IPS-11a (cell line): ENCODE measurements around the gene RAB8A.

Source experiments
- H3K4me3 ChIP-seq: one replicate; pipeline ENCODE4 v1.5.1; 2013; ENCODE audit warnings: low read depth, low read length, control low read depth

Gene RAB8A

DNA sequence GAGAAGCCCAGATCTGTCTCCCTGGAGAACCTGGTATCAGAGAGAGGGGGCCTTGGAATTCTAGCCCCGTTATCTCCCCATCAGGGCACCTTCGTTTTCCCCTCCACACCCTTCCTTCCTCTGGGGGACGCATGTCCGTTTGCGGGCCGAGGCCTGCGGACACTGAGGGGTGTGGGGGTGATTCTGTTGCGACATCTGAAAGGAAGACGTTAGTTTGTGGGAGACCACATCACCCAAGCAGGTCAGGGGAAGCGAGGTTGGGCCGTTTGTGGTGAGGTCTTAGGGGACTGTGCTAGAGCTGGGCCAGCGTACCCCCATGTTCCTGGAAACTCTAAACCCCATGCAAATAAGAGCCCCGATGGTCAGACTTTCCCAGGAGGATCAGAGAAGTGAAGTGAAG lies 28.1 kb downstream of the RAB8A start:
- H3K4me3 ChIP-seq: no peak overlapping the region

- no peak overlapping the region for H3K4me3 ChIP-seq
Observed at GRCh38 chr19:16141043-16141442, 29.4 kb downstream of the RAB8A start.

- no peak overlapping the region for H3K4me3 ChIP-seq
Observed at GRCh38 chr19:16142032-16142580, 30.4 kb downstream of the RAB8A start.

DNA sequence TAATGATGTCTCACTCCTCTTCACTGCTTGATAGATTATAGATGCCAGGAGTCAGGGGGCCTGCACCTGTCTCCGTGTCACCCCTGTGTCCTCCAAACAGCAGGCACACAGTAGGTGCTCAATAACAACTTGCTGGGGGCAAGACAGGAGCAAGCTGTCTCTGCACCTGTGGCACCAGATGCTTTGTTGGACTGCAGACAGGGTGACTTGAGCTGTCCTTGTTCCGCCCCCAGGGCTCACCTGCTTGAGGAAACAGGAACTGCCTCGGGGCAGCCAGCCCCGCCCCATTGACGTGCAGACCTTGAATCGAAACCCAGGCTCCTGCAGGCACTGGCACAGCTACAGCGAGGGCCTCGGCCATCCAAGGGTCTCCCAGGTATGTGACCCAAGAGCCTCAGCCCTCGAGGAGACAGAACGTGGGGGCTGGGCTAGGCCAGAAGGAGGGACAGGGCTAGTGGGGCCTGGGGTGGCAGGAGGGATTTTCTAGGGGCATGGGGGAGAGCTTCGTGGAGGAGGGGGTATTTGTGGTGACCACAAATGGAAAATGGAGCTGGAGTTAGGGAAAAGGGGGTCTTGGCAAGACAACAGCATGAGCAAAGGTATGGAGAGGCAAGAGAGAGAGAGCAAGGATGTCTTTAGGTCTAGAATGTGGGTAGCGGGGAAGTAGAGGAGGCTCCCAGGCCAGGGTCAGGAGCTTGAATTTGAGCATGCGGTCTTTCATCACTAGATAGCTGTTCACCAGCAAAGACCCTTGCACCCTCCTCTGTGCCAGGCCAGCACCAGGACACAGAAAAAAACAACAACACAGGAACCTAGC lies 31.9 kb downstream of the RAB8A start, which contains the start of gene HSH2D:
HSH2D (plus strand) TSS at position 287 of the 817 bp plus-strand sequence. CDS start 5,066 bp downstream, outside the sequence.
- H3K4me3 ChIP-seq: no peak within 1 kb of the TSS

DNA sequence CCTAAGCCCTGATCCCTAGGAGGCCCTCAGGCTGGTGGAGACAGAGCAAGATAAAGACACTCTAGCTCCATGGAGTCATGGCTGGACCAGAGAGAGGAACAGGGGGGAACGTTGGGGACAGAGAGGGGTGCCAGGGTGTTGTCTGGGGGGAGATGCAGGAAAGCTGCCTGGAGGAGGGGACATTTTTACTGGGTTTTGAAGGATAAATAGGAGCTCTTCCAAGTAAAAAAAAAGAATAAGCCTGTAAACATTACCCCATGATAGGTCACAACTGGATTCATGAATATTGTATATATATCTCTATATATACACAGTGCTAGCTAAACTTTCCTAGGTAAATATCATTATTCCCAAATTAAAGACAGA lies 32.5 kb downstream of the RAB8A start:
- H3K4me3 ChIP-seq: no peak overlapping the region

DNA sequence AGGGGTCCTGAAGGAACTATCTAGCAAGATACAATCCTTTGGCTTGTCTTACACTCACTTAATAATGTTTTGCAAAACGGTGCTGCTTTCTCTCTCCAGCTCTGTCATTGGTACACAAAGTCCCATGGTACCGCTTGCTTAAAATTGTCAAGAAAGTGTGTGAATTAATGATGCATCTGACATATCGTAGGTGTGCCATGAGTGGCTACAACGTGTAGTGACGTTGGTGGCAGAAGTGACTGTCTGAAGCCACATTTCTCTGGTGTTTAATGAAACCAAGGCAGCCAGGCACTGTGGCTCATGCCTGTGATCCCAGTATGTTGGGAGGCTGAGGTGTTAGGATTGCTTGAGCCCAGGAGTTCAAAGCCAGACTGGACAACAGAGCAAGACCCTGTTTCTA lies 34.4 kb downstream of the RAB8A start:
- H3K4me3 ChIP-seq: no peak overlapping the region

- no peak overlapping the region for H3K4me3 ChIP-seq
Observed at GRCh38 chr19:16148443-16149229, 36.9 kb downstream of the RAB8A start.

GRCh38 chr19:16153582-16154336 lies 42.1 kb downstream of the RAB8A start:
- H3K4me3 ChIP-seq: no peak overlapping the region

DNA sequence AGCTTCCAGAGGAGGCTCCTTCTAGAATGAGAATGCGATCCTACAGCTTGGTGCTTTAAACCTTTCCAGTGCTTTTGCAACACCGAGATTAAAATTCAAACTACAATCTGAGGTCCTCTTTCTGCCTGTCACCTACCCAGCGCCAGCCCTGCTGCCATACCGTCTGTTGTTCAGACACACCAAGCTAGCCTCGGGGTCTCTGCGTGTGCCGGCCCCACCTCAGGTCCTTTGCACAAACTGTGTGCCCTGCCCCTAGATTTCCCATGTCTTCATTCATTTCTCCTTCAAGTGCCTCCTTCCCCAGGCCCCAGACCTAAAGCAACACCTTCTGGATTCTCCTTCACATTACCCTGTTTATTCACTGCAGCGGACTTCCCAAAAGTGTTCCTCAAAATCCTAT lies 42.9 kb downstream of the RAB8A start:
- no peak overlapping the region for H3K4me3 ChIP-seq

GRCh38 chr19:16155128-16155527 lies 43.4 kb downstream of the RAB8A start:
- no peak overlapping the region for H3K4me3 ChIP-seq

- no peak overlapping the region for H3K4me3 ChIP-seq
Observed at GRCh38 chr19:16156904-16157303, 45.2 kb downstream of the RAB8A start.

GRCh38 chr19:16157601-16158000 lies 45.9 kb downstream of the RAB8A start:
- no peak overlapping the region for H3K4me3 ChIP-seq

- H3K4me3 ChIP-seq: no peak overlapping the region
Observed at GRCh38 chr19:16159655-16160054, 48.0 kb downstream of the RAB8A start.

DNA sequence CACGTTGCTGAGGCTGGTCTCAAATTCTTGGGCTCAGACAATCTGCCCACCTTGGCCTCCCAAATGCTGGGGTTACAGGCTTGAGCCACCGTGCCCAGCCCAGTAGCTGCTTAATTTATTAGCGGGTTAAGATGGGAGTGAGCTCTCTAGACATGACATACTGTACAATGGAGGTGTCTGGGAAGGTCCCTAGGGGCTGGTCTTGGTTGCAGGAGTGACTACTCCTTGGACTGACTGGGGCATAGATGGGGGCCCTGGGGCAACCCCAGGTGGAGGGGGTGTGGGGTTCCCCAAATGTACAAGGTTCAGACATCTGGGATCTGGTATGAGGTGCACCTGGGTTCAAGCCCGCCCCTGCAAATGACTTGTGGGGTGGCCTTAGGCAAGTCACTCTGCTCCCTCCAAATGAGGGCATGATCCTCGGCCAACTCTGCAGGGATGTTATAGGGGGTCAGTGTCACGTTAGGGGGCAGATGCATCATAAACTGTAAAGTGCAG lies 48.8 kb downstream of the RAB8A start:
- no peak overlapping the region for H3K4me3 ChIP-seq

DNA sequence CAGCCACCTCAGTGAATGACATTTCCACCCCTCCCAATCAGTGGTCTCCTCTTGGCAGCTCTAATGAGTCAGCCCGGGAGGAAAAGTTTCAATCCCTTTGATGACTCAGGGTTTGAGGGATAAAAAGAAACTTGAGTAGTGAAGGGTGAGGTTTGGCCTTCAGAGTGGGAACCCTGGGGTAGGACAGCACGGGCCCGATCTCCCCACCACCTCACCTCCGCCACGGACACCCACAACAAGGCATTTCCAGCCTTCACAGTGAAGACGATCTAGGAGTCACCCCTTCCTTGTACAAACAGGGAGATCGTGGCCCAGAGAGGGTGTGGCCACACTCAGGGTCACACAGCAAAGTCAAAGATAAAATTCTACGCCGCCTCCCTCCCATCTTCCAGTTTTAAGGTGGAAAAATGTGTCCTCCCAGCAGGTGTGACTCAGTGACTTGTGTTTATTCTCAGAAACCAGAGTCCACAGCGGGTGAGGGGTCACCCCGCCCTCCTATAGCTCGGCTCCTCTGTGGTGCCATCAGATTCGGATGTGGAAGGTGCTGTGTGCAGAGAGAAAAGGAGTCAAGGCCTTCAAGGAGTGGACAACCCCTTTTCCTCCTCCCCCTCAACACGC lies 49.4 kb downstream of the RAB8A start:
- no peak overlapping the region for H3K4me3 ChIP-seq

- no peak overlapping the region for H3K4me3 ChIP-seq
Observed at GRCh38 chr19:16161840-16162239, 50.2 kb downstream of the RAB8A start.

DNA sequence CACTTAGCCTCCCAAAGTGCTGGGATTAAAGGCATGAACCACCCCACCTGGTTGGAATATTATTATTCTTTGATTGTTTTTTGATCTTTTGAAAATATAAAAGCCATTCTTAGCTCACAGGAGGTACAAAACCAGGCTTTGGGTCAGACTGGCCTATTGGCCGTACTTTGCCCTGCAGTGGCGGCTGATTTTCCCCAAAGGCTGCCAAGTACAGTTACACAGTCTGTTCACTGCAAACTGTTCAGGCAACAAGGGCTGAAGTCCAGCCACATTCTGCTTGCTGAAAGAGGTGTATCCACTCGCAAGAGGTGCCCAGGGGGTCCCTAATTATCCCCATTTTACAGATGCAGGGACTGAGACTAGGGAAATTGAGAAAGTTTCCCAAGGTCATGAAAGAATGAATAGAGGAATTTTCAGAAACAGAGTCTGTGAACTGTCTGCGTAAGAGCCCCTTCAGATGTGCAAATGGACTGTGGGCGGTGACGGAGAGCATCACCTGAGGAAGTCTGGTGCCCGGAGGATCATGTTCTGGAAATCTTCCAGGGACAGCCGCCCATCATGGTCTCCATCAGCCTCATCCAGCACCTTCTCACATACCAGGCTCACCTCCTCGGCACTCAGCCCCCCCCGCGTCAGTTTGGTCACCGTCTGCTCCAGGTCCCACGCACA lies 52.7 kb downstream of the RAB8A start:
- no peak overlapping the region for H3K4me3 ChIP-seq

DNA sequence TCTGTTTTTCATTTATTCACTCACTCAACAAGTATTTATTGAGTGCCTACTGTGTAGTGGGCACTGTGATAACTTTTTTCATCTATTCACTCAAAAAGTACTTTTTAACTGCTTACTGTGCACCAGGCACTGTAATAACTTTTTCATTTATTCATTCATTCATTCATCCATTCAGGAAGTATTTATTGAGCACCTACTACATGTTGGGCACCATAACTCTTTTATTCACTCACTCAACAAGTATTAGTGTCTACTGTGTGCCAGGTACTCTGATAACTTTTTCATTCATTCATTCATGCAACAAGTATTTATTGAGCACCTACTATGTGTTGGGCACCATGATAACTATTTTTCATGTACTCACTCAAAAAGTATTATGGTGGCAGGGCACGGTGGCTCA lies 54.7 kb downstream of the RAB8A start:
- H3K4me3 ChIP-seq: no peak overlapping the region

- no peak overlapping the region for H3K4me3 ChIP-seq
Observed at GRCh38 chr19:16167055-16167454, 55.4 kb downstream of the RAB8A start.

- no peak overlapping the region for H3K4me3 ChIP-seq
Observed at GRCh38 chr19:16168465-16169081, 56.9 kb downstream of the RAB8A start.
